Right lobe of liver (tissue), 6 donors: ENCODE data around the gene PLEKHG3. TPM values are rescaled to one million over a fixed set of nuclear protein-coding genes. Genes with fewer than 3 reads are reported as not detected.

Source experiments
- ATAC-seq, 4 donors: fragments of 200-7000 bp; cut with Tn5 transposase; one replicate each; pipeline ENCODE4 v1.9.1; 2020; ENCODE audit warnings: mild to moderate bottlenecking in 4 of 4, moderate library complexity in 4 of 4
- DNase-seq, 3 donors: peaks; one replicate each; pipeline ENCODE4 v3.0.0-alpha.2; 2020
- H3K27ac ChIP-seq, 3 donors: fragments of 200-600 bp; one replicate each; pipeline ENCODE4 v1.8.0; 2022
- H3K27me3 ChIP-seq, 2 donors: fragments of 200-600 bp; one replicate each; pipeline ENCODE4 v1.8.0; 2022
- H3K36me3 ChIP-seq, 4 donors: fragments of 200-600 bp; sonication (generic) in 1 of 4; one replicate each; pipeline versions ENCODE4 v1.5.1 to v1.8.0; 2017 to 2022; ENCODE audit warnings: control low read depth in 1 of 4
- H3K4me1 ChIP-seq, 4 donors: fragments of 200-600 bp; sonication (generic) in 1 of 4; one replicate each; pipeline versions ENCODE4 v1.5.1 to v1.8.0; 2017 to 2022; ENCODE audit warnings: control low read depth in 1 of 4
- H3K4me3 ChIP-seq, 3 donors: fragments of 200-600 bp; one replicate each; pipeline ENCODE4 v1.8.0; 2022
- H3K9me3 ChIP-seq, 4 donors: fragments of 200-600 bp; sonication (generic) in 1 of 4; one replicate each; pipeline versions ENCODE4 v1.5.1 to v1.8.0; 2017 to 2022; ENCODE audit warnings: control low read depth in 1 of 4
- POLR2A ChIP-seq: fragments of 450-650 bp; IDR thresholded peaks from one replicate; pipeline ENCODE4 v1.6.1; 2017; ENCODE audit warnings: antibody characterized with exemption, mild to moderate bottlenecking
- WGBS: methylation state at CpG from one replicate; pipeline ENCODE4 v1.1.6; 2018; ENCODE audit warnings: low coverage, low lambda C conversion rate; ENCODE audit not compliant: insufficient coverage; ENCODE audit errors: missing lambda C conversion rate; 5-methylcytosine and 5-hydroxymethylcytosine counted together
- intact Hi-C, 2 donors: fragments of 100-400 bp; cut with DNase I; formaldehyde crosslinking; loops; one replicate each; pipeline versions ENCODE4 v1.11.2 to v1.14.1; 2022
- total RNA-seq, 6 experiments: library from RNA; depleted of rRNA in 2 of 6; stranded (reverse); fragments of >200 nt in 2 of 6; fragmentation: NEBNext Ultra II Directional in 3 of 6; extraction: Animal tissue kit (Norgen Biotek cat#: 25700) in 3 of 6; gene quantifications; one replicate each; pipeline versions ENCODE4 v1.1.0 to v1.2.4, GENCODE V29; 2016 to 2023
- TF ChIP-seq, protein P1 (sequence below), 4 donors: fragments of 200-600 bp in 3 of 4; fragments of 450-650 bp in 1 of 4; IDR thresholded peaks; one replicate each; pipeline versions ENCODE4 v1.5.1 to v1.8.0; 2016 to 2022; ENCODE audit warnings: antibody characterized with exemption in 4 of 4, mild to moderate bottlenecking in 2 of 4
- donor health status: DM: no; HTN: yes; CAD: no.
- donor health status: DM: no; HTN: no; CAD: no.
- donor health status: DM: no; HTN: no; CAD: no.
- donor health status: DM: no; HTN: yes; CAD: no.
- donor health status: DM: no; HTN: yes; CAD: no.

Gene PLEKHG3
- total RNA-seq, 6 experiments from 2014 or later = 25.4 to 49.1 (median 28.0) TPM

DNA sequence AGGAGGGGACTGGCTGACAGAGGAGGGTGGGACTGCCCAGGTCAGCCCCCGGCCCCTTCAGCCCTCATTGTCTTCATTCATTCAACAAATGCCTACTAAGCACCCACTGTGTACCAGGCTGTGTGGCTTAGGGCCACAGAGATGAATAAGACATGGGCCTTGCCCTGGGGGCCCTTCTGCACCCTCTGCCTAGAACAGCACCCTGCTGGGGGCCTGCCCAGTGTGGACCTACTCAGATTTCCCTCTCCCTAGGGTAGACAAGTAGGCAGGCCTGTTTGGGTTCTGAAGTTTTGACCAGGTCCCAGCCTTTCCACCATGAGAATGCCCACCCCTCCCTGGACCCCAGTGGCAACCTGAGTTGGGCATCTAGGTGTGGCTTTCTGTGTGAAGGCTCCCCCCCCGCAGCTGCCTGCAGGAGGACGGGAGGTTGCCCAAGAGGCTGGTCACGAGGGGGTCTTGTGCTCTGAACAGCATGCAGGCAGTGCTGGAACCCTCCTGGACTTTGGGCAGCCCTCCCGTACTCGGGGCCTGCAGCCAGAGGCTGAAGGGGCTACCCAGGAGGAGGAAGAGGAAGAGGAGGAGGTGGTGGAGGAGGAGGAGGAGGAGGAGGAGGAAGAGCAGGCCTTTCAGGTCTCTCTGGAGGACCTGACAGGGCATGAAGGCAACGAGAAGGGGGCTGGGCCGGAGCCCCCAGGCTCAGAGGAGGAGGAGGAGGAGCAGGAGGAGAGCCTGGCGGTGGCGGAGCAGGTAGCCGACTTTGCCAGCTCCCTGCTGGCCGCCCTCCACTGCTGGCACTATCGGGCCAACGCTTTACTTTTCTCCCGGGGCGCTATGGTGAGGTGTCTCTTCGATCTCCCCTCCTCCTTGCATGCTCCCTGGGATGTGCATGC, 33.4 kb downstream of the PLEKHG3 start:
- 61% methylated on average over 3 of the region's 17 CpGs for WGBS

DNA sequence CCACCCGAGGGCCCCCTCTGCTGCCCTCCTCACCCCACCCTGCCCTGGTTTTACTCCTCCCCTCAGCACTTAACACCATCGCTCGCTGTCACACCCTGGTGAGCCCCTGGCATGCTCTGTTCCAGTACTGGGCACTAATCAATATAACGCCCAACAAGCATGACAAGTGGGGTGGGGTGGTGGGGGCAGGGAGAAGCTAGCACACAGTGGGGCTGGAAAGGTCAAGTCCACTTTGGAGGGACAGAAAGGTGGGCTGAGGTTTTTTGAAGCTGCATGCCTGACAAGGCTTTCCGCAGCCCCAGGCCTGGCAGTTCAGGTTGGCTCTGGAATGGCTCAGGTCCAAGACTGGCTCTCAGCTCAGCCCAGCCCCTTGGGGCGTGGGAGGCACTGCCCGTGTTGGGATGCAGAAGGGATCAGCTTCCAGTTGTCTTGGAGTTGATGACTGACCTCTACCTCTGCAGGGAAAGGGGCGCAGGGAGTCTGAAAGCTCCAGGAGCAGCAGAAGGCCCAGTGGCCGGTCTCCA, 34.1 kb downstream of the PLEKHG3 start:
- peaks cover 0 to 46% (median 21%) of the 10 kb centered on the region in 4 donors for H3K36me3 ChIP-seq
- no peak for TF ChIP-seq POLR2A
- TF ChIP-seq, protein P1, sequence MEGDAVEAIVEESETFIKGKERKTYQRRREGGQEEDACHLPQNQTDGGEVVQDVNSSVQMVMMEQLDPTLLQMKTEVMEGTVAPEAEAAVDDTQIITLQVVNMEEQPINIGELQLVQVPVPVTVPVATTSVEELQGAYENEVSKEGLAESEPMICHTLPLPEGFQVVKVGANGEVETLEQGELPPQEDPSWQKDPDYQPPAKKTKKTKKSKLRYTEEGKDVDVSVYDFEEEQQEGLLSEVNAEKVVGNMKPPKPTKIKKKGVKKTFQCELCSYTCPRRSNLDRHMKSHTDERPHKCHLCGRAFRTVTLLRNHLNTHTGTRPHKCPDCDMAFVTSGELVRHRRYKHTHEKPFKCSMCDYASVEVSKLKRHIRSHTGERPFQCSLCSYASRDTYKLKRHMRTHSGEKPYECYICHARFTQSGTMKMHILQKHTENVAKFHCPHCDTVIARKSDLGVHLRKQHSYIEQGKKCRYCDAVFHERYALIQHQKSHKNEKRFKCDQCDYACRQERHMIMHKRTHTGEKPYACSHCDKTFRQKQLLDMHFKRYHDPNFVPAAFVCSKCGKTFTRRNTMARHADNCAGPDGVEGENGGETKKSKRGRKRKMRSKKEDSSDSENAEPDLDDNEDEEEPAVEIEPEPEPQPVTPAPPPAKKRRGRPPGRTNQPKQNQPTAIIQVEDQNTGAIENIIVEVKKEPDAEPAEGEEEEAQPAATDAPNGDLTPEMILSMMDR (IDR thresholded peaks at IDR 0.05) = no peak
- no peak for DNase-seq

More for the DNA sequence above, 33.4 kb downstream of the PLEKHG3 start:
- H3K36me3 ChIP-seq = peaks cover 0 to 44% (median 18%) of the 10 kb centered on the region in 4 donors
- peaks cover 0 to 9% (median 4%) of the 10 kb centered on the region in 4 donors for H3K4me1 ChIP-seq
- ATAC-seq = no peak
- H3K27ac ChIP-seq = no peak overlapping the region
- intact Hi-C loops = no loop called here
- peak in 2 of 3 donors; percentile 10 to 50 for DNase-seq
- H3K9me3 ChIP-seq = no peaks in the 10 kb centered on the region
- no peak overlapping the region for H3K4me3 ChIP-seq
- TF ChIP-seq, protein P1 (IDR thresholded peaks at IDR 0.05) = no peak
- no peak for TF ChIP-seq POLR2A
- H3K27me3 ChIP-seq = no peaks in the 10 kb centered on the region

DNA sequence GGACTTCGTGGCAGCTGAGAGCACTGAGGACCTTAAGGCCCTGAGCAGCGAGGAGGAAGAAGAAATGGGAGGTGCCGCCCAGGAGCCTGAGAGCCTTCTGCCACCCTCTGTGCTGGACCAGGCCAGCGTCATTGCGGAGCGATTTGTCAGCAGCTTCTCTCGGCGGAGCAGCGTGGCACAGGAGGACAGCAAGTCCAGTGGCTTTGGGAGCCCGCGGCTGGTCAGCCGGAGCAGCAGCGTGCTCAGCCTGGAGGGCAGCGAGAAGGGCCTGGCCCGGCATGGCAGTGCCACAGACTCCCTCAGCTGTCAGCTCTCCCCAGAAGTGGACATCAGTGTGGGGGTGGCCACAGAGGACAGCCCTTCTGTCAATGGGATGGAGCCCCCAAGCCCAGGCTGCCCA, 37.0 kb downstream of the PLEKHG3 start:
- ATAC-seq (no peak), DNase-seq (no peak)
- H3K36me3 ChIP-seq = peaks cover 0 to 56% (median 25%) of the 10 kb centered on the region in 4 donors
- H3K9me3 ChIP-seq = no peaks in the 10 kb centered on the region
- no peaks in the 10 kb centered on the region for H3K27me3 ChIP-seq
- H3K27ac ChIP-seq = no peak overlapping the region
- intact Hi-C loops = no loop called here
- H3K4me3 ChIP-seq = no peak overlapping the region
- TF ChIP-seq, protein P1 (IDR thresholded peaks at IDR 0.05) = no peak
- TF ChIP-seq POLR2A = no peak
- H3K4me1 ChIP-seq = peaks cover 0 to 10% (median 4%) of the 10 kb centered on the region in 4 donors
- WGBS = no CpG with 5 or more reads among the region's 15 CpGs

More for the DNA sequence above, 34.1 kb downstream of the PLEKHG3 start:
- H3K4me1 ChIP-seq = peaks cover 0 to 9% (median 4%) of the 10 kb centered on the region in 4 donors
- no peak overlapping the region for H3K27ac ChIP-seq
- H3K9me3 ChIP-seq = no peaks in the 10 kb centered on the region
- 92% methylated on average over 2 of the region's 9 CpGs for WGBS
- no peak overlapping the region for H3K4me3 ChIP-seq
- no peaks in the 10 kb centered on the region for H3K27me3 ChIP-seq
- intact Hi-C loops = no loop called here
- ATAC-seq = no peak

DNA sequence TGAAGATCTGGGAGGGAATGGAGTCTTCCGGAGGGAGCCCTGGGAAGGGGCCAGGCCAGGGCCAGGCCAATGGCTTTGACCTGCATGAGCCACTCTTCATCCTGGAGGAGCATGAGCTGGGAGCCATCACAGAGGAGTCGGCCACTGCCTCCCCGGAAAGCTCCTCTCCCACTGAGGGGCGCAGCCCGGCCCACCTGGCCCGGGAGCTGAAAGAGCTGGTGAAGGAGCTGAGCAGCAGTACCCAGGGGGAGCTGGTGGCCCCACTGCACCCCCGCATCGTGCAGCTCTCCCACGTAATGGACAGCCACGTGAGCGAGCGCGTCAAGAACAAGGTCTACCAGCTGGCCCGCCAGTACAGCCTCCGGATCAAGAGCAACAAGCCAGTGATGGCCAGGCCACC, 37.7 kb downstream of the PLEKHG3 start:
- no peak for TF ChIP-seq POLR2A
- TF ChIP-seq, protein P1 (IDR thresholded peaks at IDR 0.05) = no peak
- Histone ChIP-seq H3K4me1 (peaks cover 0 to 3% (median 0%) of the 10 kb centered on the region in 4 donors), H3K9me3 (no peaks in the 10 kb centered on the region), H3K27me3 (no peaks in the 10 kb centered on the region), H3K27ac (no peak overlapping the region), H3K36me3 (peaks cover 0 to 59% (median 25%) of the 10 kb centered on the region in 4 donors), H3K4me3 (no peak overlapping the region)
- no peak for ATAC-seq
- DNase-seq = no peak
- intact Hi-C loops = no loop called here
- 100% methylated on average over 1 of the region's 15 CpGs for WGBS
